ENCODE data around the gene SMTNL1. TPM values are rescaled to one million over a fixed set of nuclear protein-coding genes. Genes with fewer than 3 reads are reported as not detected.

Gene SMTNL1
- total and polyA plus RNA-seq, 9 of the 15 experiments (the other 6 are each of a cell fraction or from before 2014, with no cell fraction given), result not detected

DNA sequence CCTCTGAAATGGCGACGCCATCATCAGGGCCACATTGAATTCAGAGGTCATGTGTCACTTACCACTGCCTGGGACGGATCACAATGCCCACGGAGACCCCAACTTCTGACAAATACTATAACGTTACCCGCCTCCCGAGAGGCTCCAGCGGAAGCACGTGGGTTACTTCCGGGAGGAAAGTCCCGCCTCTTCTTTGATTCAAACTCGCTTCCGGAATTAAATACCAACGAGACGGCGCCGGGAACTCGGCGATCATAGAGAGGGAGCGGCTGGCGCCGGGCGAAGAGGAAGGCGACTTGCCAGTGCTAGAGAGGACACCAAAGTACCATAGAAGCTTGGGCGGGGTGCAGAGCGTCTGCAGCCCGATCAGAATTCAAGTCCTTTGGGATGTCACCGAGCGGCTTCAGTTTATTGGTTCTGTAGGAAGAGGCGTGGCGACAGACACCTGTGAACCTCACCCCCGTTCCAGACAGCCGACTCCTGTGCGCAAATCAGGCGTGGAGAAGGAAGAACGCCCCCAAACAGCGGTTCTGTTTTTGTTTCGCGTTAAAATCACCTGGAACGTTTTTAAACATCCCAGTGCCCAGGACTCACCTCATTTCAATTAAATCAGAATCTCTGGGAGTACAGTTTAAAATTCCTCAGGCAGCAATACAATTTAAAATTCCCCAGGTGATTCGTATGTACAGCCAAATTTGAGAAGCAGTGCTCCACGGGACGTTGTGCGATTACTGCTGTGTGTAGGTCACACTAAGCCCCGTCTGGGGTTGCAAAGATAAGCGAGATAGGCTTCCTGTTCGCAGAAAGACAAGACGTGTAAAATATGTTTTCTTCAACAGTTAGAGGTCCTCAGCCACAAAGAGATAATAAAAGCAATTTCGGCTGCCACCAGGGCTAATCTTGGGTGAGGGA, 6.5 kb upstream of the SMTNL1 start, which contains the start of gene TIMM10 (continued):
- no peak for TF ChIP-seq SRSF3 (IDR thresholded peaks at IDR 0.05; ENCODE audit: insufficient read depth, low read length)
- no peak for TF ChIP-seq CEBPG (CRISPR knock-in tag; IDR thresholded peaks at IDR 0.05)
- TF ChIP-seq CEBPG (tag; conservative IDR thresholded peaks at IDR 0.05 in 1 of 2, IDR thresholded peaks at IDR 0.05 in 1 of 2), result no peak
- no peak for TF ChIP-seq XRCC4 (IDR thresholded peaks at IDR 0.05; ENCODE audit: extremely low read depth, insufficient read depth, insufficient read length)
- TF ChIP-seq SOX6 (IDR thresholded peaks at IDR 0.05), result peak; percentile 72; the same call in 1 of the 2 replicates
- peak; percentile 42 for TF ChIP-seq HNRNPLL (IDR thresholded peaks at IDR 0.05; ENCODE audit: low read depth, low read length, poor library complexity, severe bottlenecking)
- TF ChIP-seq SNRNP70 (optimal IDR thresholded peaks at IDR 0.05; ENCODE audit: low read depth, low read length), result no peak
- TF ChIP-seq ZNF121 (CRISPR knock-in tag; conservative IDR thresholded peaks at IDR 0.05), result no peak
- no peak for TF ChIP-seq ZNF277 (CRISPR knock-in tag; IDR thresholded peaks at IDR 0.05; ENCODE audit: borderline replicate concordance)
- TF ChIP-seq ZNF407 (IDR thresholded peaks at IDR 0.05; ENCODE audit: low read depth), result no peak
- TF ChIP-seq E2F5 (CRISPR knock-in tag; IDR thresholded peaks at IDR 0.05), result no peak
- peak; percentile 90 for TF ChIP-seq ETV1 (tag; conservative IDR thresholded peaks at IDR 0.05; ENCODE audit: low read depth)
- TF ChIP-seq, protein P1, sequence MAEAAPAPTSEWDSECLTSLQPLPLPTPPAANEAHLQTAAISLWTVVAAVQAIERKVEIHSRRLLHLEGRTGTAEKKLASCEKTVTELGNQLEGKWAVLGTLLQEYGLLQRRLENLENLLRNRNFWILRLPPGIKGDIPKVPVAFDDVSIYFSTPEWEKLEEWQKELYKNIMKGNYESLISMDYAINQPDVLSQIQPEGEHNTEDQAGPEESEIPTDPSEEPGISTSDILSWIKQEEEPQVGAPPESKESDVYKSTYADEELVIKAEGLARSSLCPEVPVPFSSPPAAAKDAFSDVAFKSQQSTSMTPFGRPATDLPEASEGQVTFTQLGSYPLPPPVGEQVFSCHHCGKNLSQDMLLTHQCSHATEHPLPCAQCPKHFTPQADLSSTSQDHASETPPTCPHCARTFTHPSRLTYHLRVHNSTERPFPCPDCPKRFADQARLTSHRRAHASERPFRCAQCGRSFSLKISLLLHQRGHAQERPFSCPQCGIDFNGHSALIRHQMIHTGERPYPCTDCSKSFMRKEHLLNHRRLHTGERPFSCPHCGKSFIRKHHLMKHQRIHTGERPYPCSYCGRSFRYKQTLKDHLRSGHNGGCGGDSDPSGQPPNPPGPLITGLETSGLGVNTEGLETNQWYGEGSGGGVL (CRISPR knock-in tag; IDR thresholded peaks at IDR 0.05), result no peak
- TF ChIP-seq SMARCB1 (IDR thresholded peaks at IDR 0.05; ENCODE audit: insufficient read length, low read depth), result no peak

All from K562 (cell line).